ENCODE data around the gene ACOT8.

DNA sequence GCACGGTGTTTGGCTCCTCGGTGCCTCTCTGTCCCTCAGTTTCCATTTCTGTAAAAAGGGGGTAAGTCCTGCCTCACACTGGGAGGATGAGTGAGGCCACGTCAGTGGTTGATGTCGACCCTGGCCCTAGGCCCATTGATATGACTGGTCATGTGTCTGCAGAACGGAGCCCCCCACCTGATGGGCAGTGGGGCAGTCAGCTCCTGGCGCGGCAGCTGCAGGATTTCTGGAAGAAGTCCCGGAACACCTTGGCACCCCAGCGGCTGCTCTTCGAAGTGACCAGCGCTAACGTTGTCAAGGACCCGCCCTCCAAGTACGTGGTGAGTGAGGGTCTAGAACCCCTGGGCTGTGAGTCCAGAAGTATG lies 22.4 kb downstream of the ACOT8 start:
- TF ChIP-seq, protein P1, sequence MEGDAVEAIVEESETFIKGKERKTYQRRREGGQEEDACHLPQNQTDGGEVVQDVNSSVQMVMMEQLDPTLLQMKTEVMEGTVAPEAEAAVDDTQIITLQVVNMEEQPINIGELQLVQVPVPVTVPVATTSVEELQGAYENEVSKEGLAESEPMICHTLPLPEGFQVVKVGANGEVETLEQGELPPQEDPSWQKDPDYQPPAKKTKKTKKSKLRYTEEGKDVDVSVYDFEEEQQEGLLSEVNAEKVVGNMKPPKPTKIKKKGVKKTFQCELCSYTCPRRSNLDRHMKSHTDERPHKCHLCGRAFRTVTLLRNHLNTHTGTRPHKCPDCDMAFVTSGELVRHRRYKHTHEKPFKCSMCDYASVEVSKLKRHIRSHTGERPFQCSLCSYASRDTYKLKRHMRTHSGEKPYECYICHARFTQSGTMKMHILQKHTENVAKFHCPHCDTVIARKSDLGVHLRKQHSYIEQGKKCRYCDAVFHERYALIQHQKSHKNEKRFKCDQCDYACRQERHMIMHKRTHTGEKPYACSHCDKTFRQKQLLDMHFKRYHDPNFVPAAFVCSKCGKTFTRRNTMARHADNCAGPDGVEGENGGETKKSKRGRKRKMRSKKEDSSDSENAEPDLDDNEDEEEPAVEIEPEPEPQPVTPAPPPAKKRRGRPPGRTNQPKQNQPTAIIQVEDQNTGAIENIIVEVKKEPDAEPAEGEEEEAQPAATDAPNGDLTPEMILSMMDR (IDR thresholded peaks at IDR 0.05 in 8 of 11, conservative IDR thresholded peaks at IDR 0.05 in 3 of 11), result no peak
- TF ChIP-seq POLR2A (IDR thresholded peaks at IDR 0.05) (no peak), POLR2AphosphoS5 (IDR thresholded peaks at IDR 0.05) (no peak)

Measured in spleen (tissue), 7 donors.